ENCODE measurements around the gene SNX9. TPM values are rescaled to one million over a fixed set of nuclear protein-coding genes. Genes with fewer than 3 reads are reported as not detected.

The SNX9 gene
- total and polyA plus RNA-seq, 10 of the 15 experiments (the other 5 are each of a cell fraction or from before 2014, with no cell fraction given), result 0.03 to 2.0 (median 0.37) TPM

DNA sequence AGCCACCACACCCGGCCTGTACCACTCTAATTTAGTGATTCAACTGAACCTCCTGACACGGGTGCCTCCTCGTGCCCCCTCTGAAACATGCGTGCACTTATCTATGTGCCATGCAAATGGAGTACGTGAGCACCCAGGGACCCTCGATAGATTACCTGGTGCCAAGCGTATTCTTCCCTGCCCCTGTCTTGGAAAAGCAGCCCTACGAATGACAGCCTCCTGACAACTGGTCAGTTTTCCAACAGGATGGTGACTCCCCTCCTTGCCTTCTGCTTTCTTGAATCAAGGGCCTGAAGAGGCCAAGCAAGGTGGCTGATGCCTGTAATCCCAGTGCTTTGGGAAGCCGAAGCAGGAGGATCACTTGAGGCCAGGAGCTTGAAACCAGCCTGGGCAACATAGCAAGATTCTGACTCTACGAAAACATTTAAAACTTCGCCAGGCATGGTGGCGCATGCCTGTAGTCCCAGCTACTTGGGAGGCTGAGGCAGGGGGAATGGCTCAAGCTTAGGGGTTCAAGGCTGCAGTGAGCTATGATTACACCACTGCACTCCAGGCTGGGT, 133.2 kb downstream of the SNX9 start:
- Histone ChIP-seq H4K20me1 (ENCODE audit: control insufficient read depth, insufficient read depth) (no peaks in the 10 kb centered on the region), H3K79me2 (ENCODE audit: control insufficient read depth, insufficient read depth, low read length) (no peaks in the 10 kb centered on the region), H3K9ac (ENCODE audit: control insufficient read depth, insufficient read depth, low read length) (no peak overlapping the region), H3K27me3 (replicated peaks in 1 of 2; ENCODE audit: control insufficient read depth in 2 of 2, insufficient read depth in 2 of 2, low read length in 1 of 2) (no peaks in the 10 kb centered on the region), H3K4me3 (no peak overlapping the region), H3K4me2 (ENCODE audit: control insufficient read depth, insufficient read depth) (no peak overlapping the region), H2AFZ (ENCODE audit: control insufficient read depth, low read depth, low read length) (no peak overlapping the region), H3K4me1 (ENCODE audit: control insufficient read depth, insufficient read depth, low read length) (no peaks in the 10 kb centered on the region), H3K27ac (ENCODE audit: control insufficient read depth, insufficient read depth) (no peak overlapping the region), H3K9me3 (replicated peaks; ENCODE audit: control insufficient read depth, insufficient read depth, low read length) (peaks cover 8% of the 10 kb centered on the region; the same call in 2 of the 3 replicates), H3K36me3 (ENCODE audit: control insufficient read depth in 2 of 2, insufficient read depth in 2 of 2, low read length in 1 of 2) (no peaks in the 10 kb centered on the region)
- intact Hi-C loops (cut with micrococcal nuclease; ENCODE audit: unreplicated experiment), result no loop called here
- no TSS peak for BruUV-seq (replicated peaks)
- POLR2A ChIA-PET, result no interaction called here
- FAIRE-seq (no peak), DNase-seq (ENCODE audit: low read depth, low spot score) (no peak), ATAC-seq (no peak)
- in situ Hi-C loops (cut with MboI), result no loop called here
- CTCF ChIA-PET, result no interaction called here
- SMC1A ChIA-PET (ENCODE audit: uncharacterized antibody, unreplicated experiment), result interaction anchor here (1.3 kb wide), 1 partner anchor 9 kb away, joined by 5 read pairs; no protein-coding TSS in a partner anchor
- no peak for TF ChIP-seq CREB1 (IDR thresholded peaks at IDR 0.05; ENCODE audit: low read depth)
- TF ChIP-seq, protein P1, sequence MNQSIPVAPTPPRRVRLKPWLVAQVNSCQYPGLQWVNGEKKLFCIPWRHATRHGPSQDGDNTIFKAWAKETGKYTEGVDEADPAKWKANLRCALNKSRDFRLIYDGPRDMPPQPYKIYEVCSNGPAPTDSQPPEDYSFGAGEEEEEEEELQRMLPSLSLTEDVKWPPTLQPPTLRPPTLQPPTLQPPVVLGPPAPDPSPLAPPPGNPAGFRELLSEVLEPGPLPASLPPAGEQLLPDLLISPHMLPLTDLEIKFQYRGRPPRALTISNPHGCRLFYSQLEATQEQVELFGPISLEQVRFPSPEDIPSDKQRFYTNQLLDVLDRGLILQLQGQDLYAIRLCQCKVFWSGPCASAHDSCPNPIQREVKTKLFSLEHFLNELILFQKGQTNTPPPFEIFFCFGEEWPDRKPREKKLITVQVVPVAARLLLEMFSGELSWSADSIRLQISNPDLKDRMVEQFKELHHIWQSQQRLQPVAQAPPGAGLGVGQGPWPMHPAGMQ (IDR thresholded peaks at IDR 0.05; ENCODE audit: borderline replicate concordance), result no peak
- TF ChIP-seq, protein P2, sequence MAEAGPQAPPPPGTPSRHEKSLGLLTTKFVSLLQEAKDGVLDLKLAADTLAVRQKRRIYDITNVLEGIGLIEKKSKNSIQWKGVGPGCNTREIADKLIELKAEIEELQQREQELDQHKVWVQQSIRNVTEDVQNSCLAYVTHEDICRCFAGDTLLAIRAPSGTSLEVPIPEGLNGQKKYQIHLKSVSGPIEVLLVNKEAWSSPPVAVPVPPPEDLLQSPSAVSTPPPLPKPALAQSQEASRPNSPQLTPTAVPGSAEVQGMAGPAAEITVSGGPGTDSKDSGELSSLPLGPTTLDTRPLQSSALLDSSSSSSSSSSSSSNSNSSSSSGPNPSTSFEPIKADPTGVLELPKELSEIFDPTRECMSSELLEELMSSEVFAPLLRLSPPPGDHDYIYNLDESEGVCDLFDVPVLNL (IDR thresholded peaks at IDR 0.05; ENCODE audit: low read depth, low read length), result no peak
- TF ChIP-seq, protein P3, sequence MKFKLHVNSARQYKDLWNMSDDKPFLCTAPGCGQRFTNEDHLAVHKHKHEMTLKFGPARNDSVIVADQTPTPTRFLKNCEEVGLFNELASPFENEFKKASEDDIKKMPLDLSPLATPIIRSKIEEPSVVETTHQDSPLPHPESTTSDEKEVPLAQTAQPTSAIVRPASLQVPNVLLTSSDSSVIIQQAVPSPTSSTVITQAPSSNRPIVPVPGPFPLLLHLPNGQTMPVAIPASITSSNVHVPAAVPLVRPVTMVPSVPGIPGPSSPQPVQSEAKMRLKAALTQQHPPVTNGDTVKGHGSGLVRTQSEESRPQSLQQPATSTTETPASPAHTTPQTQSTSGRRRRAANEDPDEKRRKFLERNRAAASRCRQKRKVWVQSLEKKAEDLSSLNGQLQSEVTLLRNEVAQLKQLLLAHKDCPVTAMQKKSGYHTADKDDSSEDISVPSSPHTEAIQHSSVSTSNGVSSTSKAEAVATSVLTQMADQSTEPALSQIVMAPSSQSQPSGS (IDR thresholded peaks at IDR 0.05; ENCODE audit: low read length), result no peak
- no peak for TF ChIP-seq YBX1 (IDR thresholded peaks at IDR 0.05)
- no peak for TF ChIP-seq CHD2 (IDR thresholded peaks at IDR 0.05; ENCODE audit: borderline replicate concordance, low read depth, low read length)
- TF ChIP-seq, protein P4, sequence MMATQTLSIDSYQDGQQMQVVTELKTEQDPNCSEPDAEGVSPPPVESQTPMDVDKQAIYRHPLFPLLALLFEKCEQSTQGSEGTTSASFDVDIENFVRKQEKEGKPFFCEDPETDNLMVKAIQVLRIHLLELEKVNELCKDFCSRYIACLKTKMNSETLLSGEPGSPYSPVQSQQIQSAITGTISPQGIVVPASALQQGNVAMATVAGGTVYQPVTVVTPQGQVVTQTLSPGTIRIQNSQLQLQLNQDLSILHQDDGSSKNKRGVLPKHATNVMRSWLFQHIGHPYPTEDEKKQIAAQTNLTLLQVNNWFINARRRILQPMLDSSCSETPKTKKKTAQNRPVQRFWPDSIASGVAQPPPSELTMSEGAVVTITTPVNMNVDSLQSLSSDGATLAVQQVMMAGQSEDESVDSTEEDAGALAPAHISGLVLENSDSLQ (IDR thresholded peaks at IDR 0.05), result no peak
- no peak for TF ChIP-seq NR2C1 (IDR thresholded peaks at IDR 0.05)
- TF ChIP-seq BACH1 (IDR thresholded peaks at IDR 0.05; ENCODE audit: borderline replicate concordance), result no peak
- TF ChIP-seq ZNF24 (IDR thresholded peaks at IDR 0.05), result no peak
- no peak for TF ChIP-seq RUNX3 (IDR thresholded peaks at IDR 0.05; ENCODE audit: low read length)
- no peak for TF ChIP-seq TARDBP (IDR thresholded peaks at IDR 0.05; ENCODE audit: borderline replicate concordance)
- no peak for TF ChIP-seq ZNF217 (IDR thresholded peaks at IDR 0.05)
- TF ChIP-seq, protein P5, sequence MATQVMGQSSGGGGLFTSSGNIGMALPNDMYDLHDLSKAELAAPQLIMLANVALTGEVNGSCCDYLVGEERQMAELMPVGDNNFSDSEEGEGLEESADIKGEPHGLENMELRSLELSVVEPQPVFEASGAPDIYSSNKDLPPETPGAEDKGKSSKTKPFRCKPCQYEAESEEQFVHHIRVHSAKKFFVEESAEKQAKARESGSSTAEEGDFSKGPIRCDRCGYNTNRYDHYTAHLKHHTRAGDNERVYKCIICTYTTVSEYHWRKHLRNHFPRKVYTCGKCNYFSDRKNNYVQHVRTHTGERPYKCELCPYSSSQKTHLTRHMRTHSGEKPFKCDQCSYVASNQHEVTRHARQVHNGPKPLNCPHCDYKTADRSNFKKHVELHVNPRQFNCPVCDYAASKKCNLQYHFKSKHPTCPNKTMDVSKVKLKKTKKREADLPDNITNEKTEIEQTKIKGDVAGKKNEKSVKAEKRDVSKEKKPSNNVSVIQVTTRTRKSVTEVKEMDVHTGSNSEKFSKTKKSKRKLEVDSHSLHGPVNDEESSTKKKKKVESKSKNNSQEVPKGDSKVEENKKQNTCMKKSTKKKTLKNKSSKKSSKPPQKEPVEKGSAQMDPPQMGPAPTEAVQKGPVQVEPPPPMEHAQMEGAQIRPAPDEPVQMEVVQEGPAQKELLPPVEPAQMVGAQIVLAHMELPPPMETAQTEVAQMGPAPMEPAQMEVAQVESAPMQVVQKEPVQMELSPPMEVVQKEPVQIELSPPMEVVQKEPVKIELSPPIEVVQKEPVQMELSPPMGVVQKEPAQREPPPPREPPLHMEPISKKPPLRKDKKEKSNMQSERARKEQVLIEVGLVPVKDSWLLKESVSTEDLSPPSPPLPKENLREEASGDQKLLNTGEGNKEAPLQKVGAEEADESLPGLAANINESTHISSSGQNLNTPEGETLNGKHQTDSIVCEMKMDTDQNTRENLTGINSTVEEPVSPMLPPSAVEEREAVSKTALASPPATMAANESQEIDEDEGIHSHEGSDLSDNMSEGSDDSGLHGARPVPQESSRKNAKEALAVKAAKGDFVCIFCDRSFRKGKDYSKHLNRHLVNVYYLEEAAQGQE (IDR thresholded peaks at IDR 0.05; ENCODE audit: low read depth, low read length), result no peak
- TF ChIP-seq POU2F2 (IDR thresholded peaks at IDR 0.05; ENCODE audit: borderline replicate concordance, low read depth, low read length), result no peak
- RAD21 ChIA-PET (ENCODE audit: unreplicated experiment), result no interaction called here
- WGBS (ENCODE audit: insufficient coverage, insufficient replicate concordance, low lambda C conversion rate, missing lambda C conversion rate), result 75% methylated on average over 12 of the region's 12 CpGs
